IMR-90 (cell line): ENCODE measurements around the gene MAGI1. TPM values are rescaled to one million over a fixed set of nuclear protein-coding genes. Genes with fewer than 3 reads are reported as not detected.

ENCODE experiments used
- ATAC-seq: fragments of 200-7000 bp; cut with Tn5 transposase; 2 replicates; pipeline ENCODE4 v1.9.1; 2020; ENCODE audit warnings: low read depth, mild to moderate bottlenecking, moderate library complexity
- BruUV-seq: library from RNA; stranded (reverse); fragments of 400-500 nt; replicated peaks from 2 replicates; lab custom pipeline; 2021; lab: Mats Ljungman, UMichigan
- CTCF ChIA-PET: fragments of 300-600 bp; formaldehyde crosslinking; extraction: SDS; loops from one replicate; lab custom pipeline; 2021; ENCODE audit warnings: antibody characterized with exemption; lab: Yijun Ruan, JAX
- POLR2A ChIA-PET: fragments of 300-600 bp; sonication (Branson Sonifier 250); formaldehyde crosslinking; loops from one replicate; lab custom pipeline; 2022; ENCODE audit warnings: antibody characterized with exemption; ENCODE audit not compliant: unreplicated experiment; lab: Charles Lee
- DNase-seq: peaks from one replicate; pipeline ENCODE4 v3.0.0; 2013
- H2AFZ ChIP-seq: replicated peaks from 2 replicates; pipeline ENCODE3; 2013; ENCODE audit warnings: low read length, mild to moderate bottlenecking; ENCODE audit not compliant: poor library complexity
- H2AK5ac ChIP-seq: 2 replicates; pipeline ENCODE4 v1.6.1; 2013; ENCODE audit warnings: low read depth, low read length, inconsistent platforms
- H2AK9ac ChIP-seq: replicated peaks from 2 replicates; pipeline ENCODE3; 2013; ENCODE audit warnings: mild to moderate bottlenecking, low read depth, low read length, moderate library complexity; ENCODE audit not compliant: poor library complexity
- H2BK120ac ChIP-seq: 2 replicates; pipeline ENCODE4 v1.6.1; 2013; ENCODE audit warnings: low read depth, low read length, inconsistent platforms
- H2BK15ac ChIP-seq: 3 replicates; pipeline ENCODE4 v1.6.1; 2013; ENCODE audit warnings: low read depth, low read length, inconsistent platforms
- H2BK20ac ChIP-seq: 2 replicates; pipeline ENCODE4 v1.6.1; 2013; ENCODE audit warnings: low read depth, mild to moderate bottlenecking, inconsistent platforms, low read length, moderate library complexity
- H2BK5ac ChIP-seq: 2 replicates; pipeline ENCODE4 v1.6.1; 2013; ENCODE audit warnings: mild to moderate bottlenecking, low read depth, low read length, inconsistent platforms; ENCODE audit not compliant: poor library complexity, severe bottlenecking
- H3K14ac ChIP-seq: replicated peaks from 2 replicates; pipeline ENCODE4 v1.6.1; 2013; ENCODE audit warnings: low read depth, low read length, inconsistent platforms
- H3K18ac ChIP-seq: 2 replicates; pipeline ENCODE4 v1.6.1; 2013; ENCODE audit warnings: low read depth, low read length, control low read depth
- H3K23ac ChIP-seq: 2 replicates; pipeline ENCODE4 v1.6.1; 2013; ENCODE audit warnings: low read depth, low read length, inconsistent platforms
- H3K27ac ChIP-seq: 2 replicates; pipeline ENCODE4 v1.5.1; 2013; ENCODE audit warnings: mild to moderate bottlenecking, control low read depth, low read length; ENCODE audit not compliant: insufficient read depth
- H3K27me3 ChIP-seq: 2 replicates; pipeline ENCODE4 v1.6.1; 2013; ENCODE audit warnings: low read length; ENCODE audit not compliant: control insufficient read depth, insufficient read depth
- H3K36me3 ChIP-seq: 2 replicates; pipeline ENCODE4 v1.6.1; 2013; ENCODE audit warnings: low read length, mixed read lengths; ENCODE audit not compliant: control insufficient read depth, insufficient read depth
- H3K4ac ChIP-seq: 2 replicates; pipeline ENCODE4 v1.6.1; 2013; ENCODE audit warnings: low read depth, low read length, inconsistent platforms
- H3K4me1 ChIP-seq: 2 replicates; pipeline ENCODE4 v1.6.1; 2013; ENCODE audit warnings: low read length, mixed read lengths; ENCODE audit not compliant: control insufficient read depth, insufficient read depth
- H3K4me2 ChIP-seq: 2 replicates; pipeline ENCODE4 v1.6.1; 2013; ENCODE audit warnings: low read depth, mild to moderate bottlenecking, control low read depth, low read length, moderate library complexity
- H3K4me3 ChIP-seq: 2 replicates; pipeline ENCODE4 v1.5.1; 2013; ENCODE audit warnings: low read depth, mild to moderate bottlenecking, control low read depth, low read length, moderate library complexity; ENCODE audit not compliant: insufficient read depth
- H3K56ac ChIP-seq: 2 replicates; pipeline ENCODE4 v1.6.1; 2013; ENCODE audit warnings: low read length, inconsistent platforms; ENCODE audit not compliant: insufficient read depth; ENCODE audit errors: extremely low read depth
- H3K79me1 ChIP-seq, 2 experiments: 2 replicates each; pipeline ENCODE4 v1.6.1; 2013; ENCODE audit warnings: low read length in 2 of 2, inconsistent platforms in 1 of 2, low read depth in 1 of 2
- H3K9ac ChIP-seq: 2 replicates; pipeline ENCODE4 v1.6.1; 2013; ENCODE audit warnings: low read depth, low read length, control low read depth
- H3K9me1 ChIP-seq: 2 replicates; pipeline ENCODE4 v1.6.1; 2013; ENCODE audit warnings: low read length, inconsistent platforms; ENCODE audit not compliant: insufficient read depth
- H3K9me3 ChIP-seq: 2 replicates; pipeline ENCODE4 v1.6.1; 2013; ENCODE audit warnings: low read length; ENCODE audit not compliant: control insufficient read depth, insufficient read depth
- H4K20me1 ChIP-seq: 2 replicates; pipeline ENCODE4 v1.6.1; 2013; ENCODE audit warnings: low read length, inconsistent platforms; ENCODE audit not compliant: insufficient read depth
- H4K5ac ChIP-seq: 2 replicates; pipeline ENCODE4 v1.6.1; 2013; ENCODE audit warnings: mild to moderate bottlenecking, low read depth, low read length, control low read depth
- H4K8ac ChIP-seq, 2 experiments: 2 replicates each; pipeline ENCODE4 v1.6.1; 2013; ENCODE audit warnings: low read depth in 2 of 2, low read length in 2 of 2, control low read depth in 1 of 2, inconsistent platforms in 1 of 2
- H4K91ac ChIP-seq: 2 replicates; pipeline ENCODE4 v1.6.1; 2013; ENCODE audit warnings: low read depth, low read length, inconsistent platforms; ENCODE audit not compliant: insufficient read depth
- BHLHE40 ChIP-seq: fragments of 150-350 bp; IDR thresholded peaks from 2 replicates; pipeline ENCODE4 v1.6.1; 2016; ENCODE audit warnings: mild to moderate bottlenecking, low read depth, low read length
- WGBS, 2 experiments: methylation state at CpG; one replicate each; pipeline versions ENCODE4 v1.1.5 to v1.1.7; 2013; ENCODE audit warnings: missing lambda C conversion rate in 2 of 2; ENCODE audit not compliant: insufficient read length in 1 of 2; ENCODE audit errors: extremely low coverage in 2 of 2; 5-methylcytosine and 5-hydroxymethylcytosine counted together
- dilution Hi-C: fragments of 300-500 bp; cut with HindIII; formaldehyde crosslinking; loops from one replicate; pipeline ENCODE4 v1.14.3; 2018; ENCODE audit warnings: low sequenced_read_pairs; ENCODE audit not compliant: unreplicated experiment
- in situ Hi-C: fragments of 300-500 bp; cut with MboI; formaldehyde crosslinking; loops from 3 replicates; pipeline ENCODE4 v1.14.3; 2019; ENCODE audit warnings: low sequenced_read_pairs, inconsistent platforms, mixed read lengths
- intact Hi-C: fragments of 100-400 bp; cut with micrococcal nuclease; formaldehyde crosslinking; loops from 2 replicates; pipeline ENCODE4 v1.10.0; 2022
- polyA plus RNA-seq, 3 experiments: library from polyadenylated mRNA; depleted of rRNA; stranded (reverse); fragments of >200 nt; gene quantifications; 2 replicates each; pipeline ENCODE4 v1.2.3, GENCODE V29; 2012; ENCODE audit warnings: low replicate concordance in 1 of 3
- total RNA-seq: library from RNA; depleted of rRNA; stranded (reverse); fragments of >200 nt; gene quantifications from 2 replicates; pipeline ENCODE4 v1.2.3, GENCODE V29; 2012

The MAGI1 gene
- total and polyA plus RNA-seq, 2 of the 4 experiments (the other 2 are of a cell fraction), result 14.5 to 24.2 TPM

DNA sequence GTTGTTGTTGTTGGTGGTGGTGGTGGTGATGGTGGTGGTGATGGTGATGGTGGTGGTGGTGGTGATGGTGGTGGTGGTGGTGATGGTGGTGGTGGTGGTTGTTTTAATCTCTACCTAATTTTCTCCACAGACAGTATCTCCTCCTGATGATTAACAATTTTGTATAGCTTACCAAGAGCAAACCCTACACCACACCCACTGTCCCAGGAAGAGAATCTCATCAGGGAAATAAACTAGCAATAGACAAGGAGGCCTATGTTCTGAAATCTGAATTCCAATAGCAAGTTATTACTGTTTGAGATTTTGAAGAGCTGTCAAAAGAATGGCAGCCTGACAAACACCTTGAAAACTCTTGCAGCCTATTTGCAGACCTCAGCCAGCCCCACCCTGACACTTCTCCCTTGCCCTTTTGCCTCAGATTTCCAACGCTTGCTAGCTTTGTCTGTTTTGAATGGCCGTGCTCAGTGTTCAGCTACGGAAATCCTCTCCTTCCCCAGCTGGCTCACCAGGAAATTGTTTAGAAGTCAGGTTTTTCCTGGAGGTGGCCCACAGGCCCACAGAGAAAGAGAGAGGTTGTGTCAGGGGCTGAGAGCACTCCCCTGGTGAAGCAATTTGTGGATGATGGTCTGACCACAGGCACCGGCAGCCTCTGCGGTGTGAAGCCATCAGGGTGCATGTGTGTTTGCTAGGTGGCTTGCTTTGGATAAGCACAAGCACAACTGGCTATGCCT, 101.6 kb downstream of the MAGI1 start:
- ChIA-PET CTCF (no interaction called here), POLR2A (no interaction called here)
- Histone ChIP-seq H3K9me1 (peaks cover 4% of the 10 kb centered on the region; the same call in 1 of the 2 replicates), H2AFZ (no peak overlapping the region), H3K9ac (no peak overlapping the region), H4K8ac (no peak overlapping the region), H3K4me3 (no peak overlapping the region), H3K4ac (no peak overlapping the region), H2AK5ac (no peak overlapping the region), H3K4me2 (no peak overlapping the region), H4K91ac (no peak overlapping the region), H3K4me1 (peaks cover 2% of the 10 kb centered on the region; the same call in 1 of the 2 replicates), H3K18ac (no peak overlapping the region), H2BK15ac (no peak overlapping the region), H4K5ac (no peak overlapping the region), H3K9me3 (peaks cover 5% of the 10 kb centered on the region), H3K27me3 (no peaks in the 10 kb centered on the region), H3K36me3 (no peaks in the 10 kb centered on the region), H3K79me1 (peaks cover 34 to 52% of the 10 kb centered on the region in 2 experiments), H3K23ac (no peak overlapping the region), H2AK9ac (no peak overlapping the region), H3K27ac (no peak overlapping the region), H2BK5ac (no peak overlapping the region), H4K20me1 (no peaks in the 10 kb centered on the region; the same call in 1 of the 2 replicates), H3K14ac (no peak overlapping the region), H2BK120ac (no peak overlapping the region), H3K56ac (no peak overlapping the region), H2BK20ac (no peak overlapping the region)
- no peak for TF ChIP-seq BHLHE40
- no TSS peak for BruUV-seq
- no peak for ATAC-seq
- in situ Hi-C loops (no loop called here), dilution Hi-C loops (no loop called here), intact Hi-C loops (no loop called here)
- no peak for DNase-seq
- no CpG with 5 or more reads among the region's 5 CpGs for WGBS, 2 experiments
